GM18870 (cell line): ENCODE results near the gene EIF2D.

Experiments
- ATAC-seq: cut with Tn5 transposase; IDR thresholded peaks from one replicate; pipeline ENCODE4 v1.9.1; 2021; ENCODE audit warnings: moderate library complexity; ENCODE audit not compliant: unreplicated experiment

The EIF2D gene

GRCh38 chr1:206573319-206573718, 38.9 kb downstream of the EIF2D start:
- no peak for ATAC-seq

- no peak for ATAC-seq
Observed at GRCh38 chr1:206572835-206573234, 39.4 kb downstream of the EIF2D start.

- no peak for ATAC-seq
Observed at GRCh38 chr1:206570529-206570928, 41.7 kb downstream of the EIF2D start.

DNA sequence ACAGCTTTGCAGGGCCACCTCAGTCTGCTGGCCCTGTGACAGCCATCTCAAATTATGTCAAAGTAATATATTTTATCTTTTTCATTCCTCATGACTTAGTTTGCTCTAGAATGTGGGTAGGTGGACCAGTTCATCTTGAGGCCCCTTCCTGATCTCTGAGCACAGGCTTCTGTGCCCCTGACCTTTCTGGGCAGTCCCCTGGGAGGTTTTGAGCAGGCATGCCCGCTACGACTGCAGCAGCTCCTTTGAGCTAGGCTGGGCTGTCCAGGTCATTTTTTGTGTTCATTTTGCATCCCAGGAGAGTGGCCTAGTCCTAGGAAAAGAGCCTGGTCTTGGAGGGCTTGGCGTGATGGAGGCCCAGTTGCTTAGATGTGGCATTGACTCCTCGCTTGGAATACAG, 42.7 kb downstream of the EIF2D start:
- ATAC-seq: no peak

- no peak for ATAC-seq
Observed at GRCh38 chr1:206568779-206569352, 43.4 kb downstream of the EIF2D start.

DNA sequence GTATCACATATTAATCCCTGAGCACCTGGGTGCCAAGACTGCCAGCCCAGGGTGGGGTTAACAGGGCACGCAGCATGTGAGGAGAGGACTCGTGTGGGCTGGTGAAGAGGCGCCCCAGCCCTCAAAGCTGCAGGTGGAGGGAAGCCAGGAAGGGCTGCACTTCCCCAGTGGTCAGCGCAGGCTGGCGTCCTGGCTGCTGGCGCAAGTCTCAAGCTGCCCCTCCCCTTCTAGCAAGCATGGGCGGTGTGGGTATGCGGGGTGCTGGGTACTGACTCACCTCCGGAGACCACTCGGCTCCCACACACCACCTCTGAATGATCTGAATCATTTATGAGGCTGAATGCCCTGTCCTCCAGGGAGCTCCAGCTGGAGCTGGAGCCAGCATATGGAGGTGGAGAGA, 44.0 kb downstream of the EIF2D start:
- ATAC-seq: no peak

DNA sequence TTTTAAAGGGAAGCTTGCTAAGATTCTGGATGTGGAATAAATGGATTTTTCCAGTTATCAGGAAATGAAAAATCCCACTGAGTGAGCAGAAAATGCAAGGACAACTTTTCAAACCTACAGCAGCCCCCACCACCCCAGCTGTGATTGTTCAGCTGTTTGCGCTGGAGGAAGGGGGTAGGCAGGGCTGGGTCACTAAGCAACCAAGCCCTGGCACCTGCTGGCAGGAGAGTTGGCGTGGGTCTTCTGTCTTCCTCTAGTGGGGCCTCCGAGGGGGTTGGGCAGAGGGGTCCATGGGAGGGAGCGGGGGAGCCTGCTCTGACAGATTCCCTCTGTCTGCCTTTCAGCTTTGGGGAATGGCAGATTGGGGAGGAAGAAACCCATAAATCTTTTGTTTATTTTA, 45.3 kb downstream of the EIF2D start:
- ATAC-seq: no peak

DNA sequence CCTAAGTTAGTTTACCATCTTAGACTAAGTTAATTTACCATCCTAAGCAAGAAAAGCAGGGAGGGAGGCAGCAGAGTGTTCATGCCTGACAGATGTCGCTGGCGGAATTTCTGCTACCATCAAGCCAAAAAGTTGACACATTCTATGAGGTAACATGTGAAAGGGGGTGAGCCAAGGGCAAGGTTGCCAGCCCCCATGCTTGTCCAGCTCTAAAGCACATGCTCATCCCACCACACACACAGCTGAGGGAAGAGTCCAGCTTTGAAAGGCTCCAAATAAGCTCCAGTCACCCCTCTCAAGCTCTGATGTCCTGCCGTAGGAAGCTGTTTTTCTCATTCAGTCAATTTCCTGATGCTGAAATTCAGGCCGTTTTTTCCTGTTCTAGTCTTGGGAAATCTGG, 46.3 kb downstream of the EIF2D start:
- no peak for ATAC-seq

- ATAC-seq: peak; percentile 22
Observed at GRCh38 chr1:206563367-206564207, 48.7 kb downstream of the EIF2D start.

DNA sequence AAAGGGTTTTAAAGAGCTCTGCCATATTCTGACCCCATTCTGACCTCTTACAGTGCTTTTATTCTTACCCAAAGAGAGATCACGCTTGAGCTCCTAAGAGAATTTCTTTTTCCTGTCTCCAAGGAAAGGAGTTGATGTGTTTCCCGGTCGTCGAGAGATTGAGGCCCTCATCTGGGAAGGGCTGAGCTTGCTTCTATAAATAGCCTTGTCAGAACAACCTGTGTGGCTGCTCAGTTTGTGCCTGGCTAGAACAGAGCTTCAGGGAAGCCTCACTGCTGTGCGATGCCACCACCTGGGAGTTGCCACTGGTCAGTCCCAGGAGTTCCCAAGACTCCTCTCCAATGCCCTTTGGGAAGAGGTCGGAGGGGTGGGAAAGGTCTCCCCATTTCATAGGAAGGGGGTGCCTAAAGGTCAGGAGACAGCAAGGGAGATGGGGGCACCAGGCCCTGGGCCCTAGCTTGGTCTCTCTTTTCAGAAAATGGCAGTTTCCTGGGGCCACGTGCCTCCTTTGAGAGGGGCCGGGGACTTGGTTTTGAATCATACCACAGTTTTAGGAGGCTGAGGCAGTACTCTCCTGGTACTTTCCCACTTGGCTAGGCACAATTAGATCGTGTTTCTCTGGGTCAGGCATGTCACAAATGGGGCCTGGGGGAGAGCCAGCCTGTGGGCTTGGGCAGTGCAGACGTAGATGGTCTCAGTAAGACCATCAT, 52.1 kb downstream of the EIF2D start:
- ATAC-seq: no peak

GRCh38 chr1:206559672-206559995, 52.6 kb downstream of the EIF2D start:
- no peak for ATAC-seq

GRCh38 chr1:206558794-206559671, 53.2 kb downstream of the EIF2D start:
- ATAC-seq: no peak

- ATAC-seq: no peak
Observed at GRCh38 chr1:206557636-206558473, 54.4 kb downstream of the EIF2D start.

GRCh38 chr1:206556750-206557635, 55.3 kb downstream of the EIF2D start:
- no peak for ATAC-seq

DNA sequence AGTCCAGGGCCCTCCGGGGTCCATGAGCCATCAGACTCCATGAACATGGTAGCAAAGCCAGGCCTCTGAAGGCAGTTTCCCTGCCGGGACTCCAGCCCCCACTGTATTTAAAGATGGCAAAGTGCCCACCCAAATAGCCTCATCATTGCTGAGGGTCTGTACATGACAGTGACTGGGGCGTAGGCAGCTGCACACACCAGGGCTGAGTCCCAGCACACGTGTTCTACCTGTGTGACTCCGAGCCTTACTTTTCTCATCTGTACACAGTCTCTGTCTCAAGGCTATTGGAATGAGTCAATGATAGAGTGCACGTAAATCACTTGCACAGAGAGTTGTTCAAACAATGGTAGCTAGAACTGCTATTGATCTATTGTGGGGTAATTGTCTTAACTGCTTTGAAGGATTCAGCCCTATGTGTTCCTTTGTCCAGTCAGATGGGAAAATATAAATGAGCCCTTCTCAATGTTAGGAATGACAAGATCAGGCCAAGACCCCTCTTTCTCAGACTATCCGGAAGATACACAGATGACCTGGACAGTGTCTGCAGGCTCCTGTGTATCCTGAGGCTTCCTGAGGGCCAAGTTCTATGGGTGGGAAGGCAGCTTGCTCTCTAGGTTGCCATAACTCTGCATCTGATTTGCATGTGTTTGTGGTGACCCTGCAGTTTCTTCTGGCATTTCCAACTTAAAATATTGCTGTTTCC, 56.1 kb downstream of the EIF2D start:
- no peak for ATAC-seq

GRCh38 chr1:206555473-206555935, 56.8 kb downstream of the EIF2D start:
- ATAC-seq: no peak

GRCh38 chr1:206554701-206555472, 57.4 kb downstream of the EIF2D start:
- ATAC-seq: no peak

DNA sequence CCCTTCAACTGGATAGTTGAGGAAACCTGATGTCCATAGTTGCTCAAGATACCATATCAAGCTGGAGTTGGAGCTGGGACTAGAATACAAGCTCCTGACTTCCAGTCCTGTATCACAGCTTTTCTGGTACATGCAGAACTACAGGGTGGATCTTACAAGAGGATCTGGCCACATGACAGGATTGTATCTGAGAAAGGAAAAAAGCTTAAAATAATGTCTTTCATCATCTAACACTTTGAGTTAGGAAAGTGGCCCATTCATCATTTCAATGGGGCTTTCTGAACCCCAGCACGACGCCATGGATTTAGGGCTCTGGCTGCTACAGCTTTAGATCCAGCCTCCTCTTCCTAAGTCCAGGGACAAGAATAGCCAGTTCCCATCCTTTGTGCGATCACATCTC, 58.1 kb downstream of the EIF2D start:
- no peak for ATAC-seq
